GM19397 (cell line): ENCODE data around the gene POP5.
"Not testable (repeated sequence)": the region's sequence is repeated elsewhere in the genome, so short reads cannot be mapped to it uniquely, and the experiment has no call there.

Experiments
- ATAC-seq: cut with Tn5 transposase; IDR thresholded peaks from one replicate; pipeline ENCODE4 v1.9.1; 2021; ENCODE audit warnings: mild to moderate bottlenecking, moderate library complexity; ENCODE audit not compliant: unreplicated experiment

Gene POP5, protein sequence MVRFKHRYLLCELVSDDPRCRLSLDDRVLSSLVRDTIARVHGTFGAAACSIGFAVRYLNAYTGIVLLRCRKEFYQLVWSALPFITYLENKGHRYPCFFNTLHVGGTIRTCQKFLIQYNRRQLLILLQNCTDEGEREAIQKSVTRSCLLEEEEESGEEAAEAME

DNA sequence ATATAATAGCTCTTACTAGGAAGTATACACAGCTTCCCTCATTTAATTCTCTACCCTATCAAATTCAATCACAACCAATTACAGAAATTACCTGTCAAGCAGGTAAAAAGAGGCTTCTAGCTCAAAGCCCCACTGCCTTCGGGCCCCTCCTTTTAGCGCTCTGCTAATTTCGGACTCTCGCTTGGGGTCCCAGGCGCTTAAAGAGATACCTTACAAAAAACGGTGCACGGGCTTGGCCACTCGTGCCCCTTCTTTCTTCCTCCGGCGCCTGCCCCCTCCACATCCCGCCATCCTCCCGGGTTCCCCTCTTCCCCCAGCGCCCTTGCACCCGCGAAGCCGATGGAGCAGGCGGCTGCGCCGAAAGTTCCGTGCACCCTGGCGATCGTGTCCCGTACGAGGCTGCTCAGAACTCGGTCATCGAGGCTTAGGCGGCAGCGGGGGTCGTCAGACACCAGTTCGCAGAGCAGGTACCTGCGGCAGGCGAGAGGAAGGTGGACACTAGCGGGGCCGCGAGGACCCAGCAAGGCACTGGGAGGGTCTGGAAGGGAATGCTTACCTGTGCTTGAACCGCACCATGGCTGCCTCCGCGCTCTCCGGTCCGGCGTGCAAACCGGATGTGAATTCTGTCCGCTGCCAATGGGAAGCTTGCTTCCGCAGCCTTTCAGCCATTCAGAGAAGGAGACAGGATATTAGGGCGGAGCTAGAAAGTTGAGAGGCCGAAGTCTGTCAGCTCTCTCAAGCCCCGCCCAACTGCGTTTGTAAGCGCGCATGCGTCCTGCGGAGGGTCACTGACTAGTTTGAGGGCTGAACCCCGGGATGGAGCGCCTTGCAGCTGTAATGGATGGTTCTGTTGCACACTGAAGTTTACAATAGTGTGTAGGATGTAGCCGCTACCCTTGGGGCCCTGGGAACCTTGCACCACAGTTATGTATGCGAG, at the start of gene POP5:
POP5 (minus strand) TSS at position 616 of the 937 bp plus-strand sequence; CDS start at position 576, 40 bp downstream.
- peak; percentile 88 for ATAC-seq

DNA sequence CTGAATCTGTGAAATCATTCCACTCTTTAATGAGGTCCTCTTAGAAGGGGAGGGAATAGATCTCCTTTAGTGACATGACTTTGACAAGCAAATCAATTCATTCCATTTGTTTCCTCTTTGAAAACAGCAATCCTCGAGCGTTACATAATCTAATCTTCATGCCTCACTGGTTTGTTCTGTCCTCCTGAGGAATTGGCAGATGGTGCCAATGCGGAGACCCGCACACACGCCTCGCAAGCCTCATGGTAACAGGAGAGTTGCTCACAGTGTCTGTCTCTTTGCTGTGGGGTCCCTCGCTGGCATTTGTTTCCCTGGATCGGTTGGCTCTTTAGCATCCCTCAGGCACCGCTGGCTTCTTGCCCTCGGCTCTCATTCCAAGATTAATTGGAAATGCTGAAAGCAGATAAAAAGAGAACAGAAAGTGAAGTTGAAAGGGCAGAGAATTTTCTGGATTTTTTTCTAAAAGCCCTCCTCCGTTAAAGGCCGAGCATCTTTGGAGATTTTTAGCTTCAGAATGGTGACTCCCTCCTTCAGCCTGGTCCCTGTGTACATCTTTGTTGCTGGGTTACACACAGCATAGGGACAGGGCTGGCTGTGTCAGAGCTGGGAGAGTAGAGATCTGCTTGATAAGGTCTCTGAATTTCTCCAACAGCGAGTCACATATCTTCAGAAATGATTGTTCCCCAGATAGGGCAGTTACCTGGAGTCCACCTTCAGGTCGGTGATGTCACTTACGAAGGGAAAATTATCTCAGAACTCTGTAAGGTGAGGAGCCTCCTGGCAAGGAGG, 49.1 kb upstream of the POP5 start:
- ATAC-seq: no peak

DNA sequence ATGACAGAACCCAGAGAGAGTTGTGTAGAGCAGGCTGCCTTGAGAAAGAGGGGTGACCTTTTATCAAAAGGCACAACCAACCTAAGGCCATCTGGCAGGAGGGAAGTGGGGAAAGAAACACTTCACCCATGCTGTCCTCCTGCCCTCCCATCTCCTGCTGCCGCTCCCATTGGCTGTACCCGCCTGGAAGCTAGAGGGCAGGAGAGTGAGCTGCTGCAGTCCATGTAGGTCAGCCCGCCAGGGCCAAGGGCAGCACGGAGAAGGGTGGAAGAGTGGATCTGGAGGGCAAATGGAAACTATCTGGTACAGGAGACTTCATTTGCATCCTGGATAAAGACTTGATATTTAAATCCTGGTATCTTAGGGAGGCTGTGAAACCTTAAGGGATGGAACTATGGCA, 47.7 kb upstream of the POP5 start:
- ATAC-seq: no peak

DNA sequence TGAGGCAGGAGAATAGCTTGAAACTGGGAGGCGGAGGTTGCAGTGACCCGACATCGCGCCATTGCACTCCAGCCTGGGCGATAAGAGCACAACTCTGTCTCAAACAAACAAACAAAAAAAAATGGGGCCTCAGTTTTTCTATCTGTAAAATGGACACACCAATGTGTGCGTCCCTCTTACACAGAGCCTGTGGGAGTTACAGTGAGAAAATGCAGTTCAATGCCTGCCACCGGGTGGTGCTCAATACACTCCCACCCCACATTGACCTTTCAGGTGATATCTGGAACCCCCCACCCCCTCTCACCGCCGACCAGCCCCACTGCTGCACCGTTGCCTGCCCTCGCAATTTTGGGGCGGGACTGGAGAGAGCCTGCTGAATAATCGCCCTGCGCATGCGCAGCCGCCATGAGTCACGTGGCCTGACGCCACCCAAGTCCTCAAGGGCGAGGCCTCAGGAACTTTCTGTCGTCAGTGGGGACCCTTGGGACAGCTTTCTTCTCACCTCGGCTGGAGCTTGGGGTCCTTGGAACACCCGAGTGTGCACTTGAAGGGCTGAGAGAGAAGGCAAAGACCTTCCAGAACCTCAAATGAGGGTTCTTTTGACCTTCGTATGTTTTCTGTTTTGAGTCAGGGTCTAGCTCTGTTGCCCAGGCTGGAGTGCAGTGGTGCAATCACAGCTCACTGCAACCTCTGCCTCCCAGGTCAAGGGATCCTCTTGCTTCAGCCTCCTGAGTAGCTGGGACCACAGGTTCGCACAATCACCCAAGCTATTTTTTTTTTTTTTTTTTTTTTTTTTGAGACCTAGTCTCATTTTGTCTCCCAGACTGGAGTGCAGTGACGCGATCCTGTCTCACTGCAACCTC, 44.6 kb upstream of the POP5 start:
- no peak for ATAC-seq

DNA sequence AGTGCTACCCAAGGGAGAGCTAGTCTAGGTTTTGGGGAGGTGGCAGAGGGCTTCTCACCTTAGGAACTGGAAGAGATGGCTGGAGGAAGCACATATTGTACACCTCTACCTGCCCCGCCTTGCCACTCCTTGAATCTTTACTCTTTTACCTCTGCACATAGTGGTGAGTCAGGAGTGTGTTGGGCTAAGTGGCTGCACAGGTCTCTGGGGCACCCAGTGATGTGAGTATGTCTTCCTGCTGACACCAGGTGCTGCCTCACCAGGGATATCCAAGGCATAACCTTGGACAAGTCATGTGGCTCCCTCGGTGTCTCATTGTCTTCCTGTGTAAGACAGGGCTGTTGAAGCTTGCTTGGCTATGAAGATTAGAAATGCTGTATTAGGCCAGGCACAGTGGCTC, 39.4 kb upstream of the POP5 start:
- ATAC-seq: no peak

DNA sequence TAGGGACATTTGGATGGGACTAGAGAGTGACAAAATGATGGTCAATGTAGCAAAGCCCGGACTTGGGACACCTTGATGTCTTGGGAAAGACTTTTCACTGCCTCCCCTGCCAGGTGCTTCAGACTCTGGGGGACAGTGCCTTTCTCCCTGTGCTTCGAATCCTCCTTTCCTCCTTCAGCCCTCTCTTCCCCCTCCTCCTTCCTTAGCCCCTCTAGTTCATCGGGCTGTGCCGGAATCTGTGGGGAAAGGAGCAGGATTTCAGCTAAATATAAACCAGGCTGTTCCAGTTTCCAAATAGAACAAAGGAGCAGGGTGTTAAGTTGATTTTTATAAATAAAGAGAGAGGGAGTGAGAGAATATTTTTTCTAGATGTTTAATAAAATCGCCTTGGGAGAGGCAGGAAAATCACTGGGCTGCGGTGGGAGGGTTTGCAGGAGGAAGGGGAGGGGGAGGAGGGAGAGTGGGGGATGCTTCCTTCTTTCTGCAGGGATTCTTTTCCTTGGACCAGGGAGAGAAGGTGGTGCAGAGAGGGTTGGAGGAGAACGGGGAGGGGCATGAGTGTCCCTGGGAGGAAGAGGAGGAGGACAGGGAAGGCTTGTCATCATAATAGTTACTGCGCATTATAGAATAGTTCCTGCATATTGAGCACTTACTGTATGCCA, 37.9 kb upstream of the POP5 start:
- ATAC-seq: no peak

DNA sequence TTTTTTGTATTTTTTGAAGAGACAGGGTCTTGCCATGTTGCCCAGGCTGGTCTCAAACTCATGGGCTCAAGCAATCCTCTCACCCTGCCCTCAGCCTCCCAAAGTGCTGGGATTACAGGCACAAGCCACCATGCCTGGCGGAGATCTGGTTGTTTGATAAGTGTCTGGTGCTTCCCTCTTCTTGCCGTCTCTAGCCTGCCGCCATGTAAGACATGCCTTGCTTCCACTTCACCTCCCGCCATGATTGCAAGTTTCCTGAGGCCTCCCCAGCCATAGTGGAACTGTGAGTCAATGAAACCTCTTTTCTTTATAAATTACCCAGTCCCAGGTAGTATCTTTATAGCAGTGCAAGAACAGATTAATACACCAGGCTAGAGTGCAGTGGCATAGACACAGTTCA, 36.6 kb upstream of the POP5 start:
- ATAC-seq: not testable (repeated sequence)

DNA sequence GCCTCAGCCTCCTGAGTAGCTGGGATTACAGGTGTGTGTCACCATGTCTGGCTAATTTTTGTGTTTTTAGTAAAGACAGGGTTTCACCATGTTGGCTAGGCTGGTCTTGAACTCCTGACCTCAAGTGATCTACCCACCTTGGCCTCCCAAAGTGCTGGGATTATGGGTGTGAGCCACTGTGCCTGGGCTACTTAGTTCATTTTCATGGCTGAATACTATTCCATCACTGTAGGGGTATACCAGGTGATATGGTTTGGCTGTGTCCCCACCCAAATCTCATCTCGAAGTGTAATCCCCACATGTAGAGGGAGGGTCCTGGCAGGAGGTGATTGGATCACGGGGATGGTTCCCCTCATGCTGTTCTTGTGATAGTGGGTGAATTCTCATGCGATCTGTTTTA, 36.0 kb upstream of the POP5 start:
- not testable (repeated sequence) for ATAC-seq

DNA sequence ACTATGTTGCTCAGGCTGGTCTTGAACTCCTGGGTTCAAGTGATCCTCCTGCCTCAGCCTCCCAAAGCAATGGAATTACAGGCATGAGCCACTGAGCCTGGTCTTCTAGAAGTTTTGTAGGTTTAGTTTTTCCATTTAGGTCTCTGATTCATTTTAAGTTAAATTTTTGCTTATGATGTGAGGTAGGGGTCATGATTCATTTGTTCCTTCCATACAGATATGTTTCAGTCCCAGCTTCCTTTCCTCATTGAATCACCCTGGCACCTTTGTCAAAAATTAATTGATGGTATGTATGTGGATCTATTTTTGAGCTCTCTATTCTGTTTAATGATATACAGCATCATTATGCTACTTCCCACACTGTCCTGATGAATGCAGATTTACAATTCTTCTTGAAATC, 33.6 kb upstream of the POP5 start:
- no peak for ATAC-seq

DNA sequence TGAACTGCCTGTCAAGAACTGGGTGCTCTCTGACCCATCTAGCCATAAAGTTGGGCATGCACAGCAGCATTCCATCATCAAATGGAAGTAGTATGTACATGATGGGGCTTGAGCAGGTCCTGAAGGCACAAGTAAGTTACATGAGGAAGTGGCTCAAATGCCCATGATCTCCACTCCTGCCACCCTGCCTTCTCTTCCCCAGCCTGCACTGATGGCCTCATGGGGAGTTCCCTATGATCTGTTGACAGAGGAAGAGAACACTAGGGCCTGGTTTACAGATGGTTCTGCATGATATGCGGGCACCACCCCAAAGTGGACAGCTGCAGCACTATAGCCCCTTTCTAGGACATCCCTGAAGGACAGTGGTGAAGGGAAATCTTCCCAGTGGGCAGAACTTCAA, 30.3 kb upstream of the POP5 start:
- not testable (repeated sequence) for ATAC-seq

DNA sequence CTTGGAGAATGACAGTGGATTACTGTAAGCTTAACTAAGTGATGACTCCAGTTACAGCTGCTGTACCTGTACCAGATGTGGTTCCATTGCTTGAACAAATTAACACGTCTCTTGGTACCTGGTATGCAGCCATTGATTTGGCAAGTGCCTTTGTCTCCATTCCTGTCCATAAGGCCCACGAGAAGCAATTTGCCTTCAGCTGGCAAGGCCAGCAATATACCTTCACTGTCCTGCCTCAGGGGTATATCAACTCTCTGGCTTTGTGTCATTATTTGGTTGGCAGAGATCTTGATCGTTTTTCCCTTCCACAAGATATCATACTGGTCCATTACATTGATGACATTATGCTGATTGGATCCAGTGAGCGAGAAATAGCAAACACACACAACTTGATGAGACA, 29.4 kb upstream of the POP5 start:
- no peak for ATAC-seq

DNA sequence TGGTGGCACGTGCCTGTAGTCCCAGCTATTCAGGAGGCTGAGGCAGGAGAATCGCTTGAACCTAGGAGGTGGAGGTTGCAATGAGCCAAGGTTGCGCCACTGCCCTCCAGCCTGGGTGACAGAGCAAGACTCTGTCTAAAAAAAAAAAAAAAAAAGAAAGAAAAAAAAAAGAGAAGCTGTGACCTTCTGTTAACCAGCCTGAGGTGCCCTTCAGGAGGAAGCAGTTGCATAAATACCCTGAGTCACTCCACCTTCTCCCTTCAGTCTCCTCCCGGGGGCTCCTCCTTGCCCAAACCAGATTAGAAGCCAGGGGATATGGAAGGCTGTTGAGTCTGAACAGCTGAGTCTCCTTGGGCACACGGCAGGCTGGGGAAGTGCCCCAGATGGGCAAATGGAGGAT, 21.2 kb upstream of the POP5 start:
- ATAC-seq: not testable (repeated sequence)

DNA sequence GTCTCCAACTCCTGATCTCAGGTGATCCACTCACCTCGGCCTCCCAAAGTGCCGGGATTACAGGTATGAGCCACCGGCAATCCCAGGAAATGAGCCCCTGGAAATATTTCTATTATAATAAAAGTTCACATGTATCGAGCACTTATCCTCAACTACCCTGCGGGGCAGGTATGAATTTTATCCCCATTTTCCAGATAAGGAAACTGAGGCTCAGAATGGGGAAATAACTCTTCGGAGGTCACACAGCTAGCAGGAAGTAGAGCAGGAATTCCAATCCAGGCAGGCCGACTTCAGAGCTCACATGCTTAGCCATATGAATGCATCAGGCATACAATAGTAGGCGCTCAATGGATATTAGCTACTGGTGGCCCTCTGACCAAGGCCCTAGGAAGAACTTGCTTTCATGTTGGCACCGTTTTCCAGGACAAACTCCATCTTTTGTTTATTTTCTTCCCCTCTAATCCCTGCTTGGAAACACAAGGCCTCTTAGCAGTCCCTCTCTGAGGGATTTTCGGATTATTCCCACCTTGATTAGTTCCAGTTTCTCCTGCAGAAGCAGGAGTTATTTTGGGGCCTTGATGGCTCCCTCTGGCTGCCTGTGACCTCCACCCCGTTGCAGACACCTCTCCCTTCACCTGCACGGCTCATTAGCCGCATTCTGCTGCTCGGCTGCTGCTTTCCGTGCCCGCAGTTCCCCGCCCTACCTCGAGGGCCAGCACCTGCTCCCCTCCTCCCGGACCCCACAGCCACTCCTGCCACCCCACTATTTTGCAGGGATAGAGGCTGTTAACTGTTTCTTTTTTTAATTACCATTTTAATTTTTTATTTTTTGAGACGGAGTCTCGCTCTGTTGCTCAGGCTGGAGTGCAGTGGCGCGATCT, 18.7 kb upstream of the POP5 start:
- ATAC-seq: no peak

DNA sequence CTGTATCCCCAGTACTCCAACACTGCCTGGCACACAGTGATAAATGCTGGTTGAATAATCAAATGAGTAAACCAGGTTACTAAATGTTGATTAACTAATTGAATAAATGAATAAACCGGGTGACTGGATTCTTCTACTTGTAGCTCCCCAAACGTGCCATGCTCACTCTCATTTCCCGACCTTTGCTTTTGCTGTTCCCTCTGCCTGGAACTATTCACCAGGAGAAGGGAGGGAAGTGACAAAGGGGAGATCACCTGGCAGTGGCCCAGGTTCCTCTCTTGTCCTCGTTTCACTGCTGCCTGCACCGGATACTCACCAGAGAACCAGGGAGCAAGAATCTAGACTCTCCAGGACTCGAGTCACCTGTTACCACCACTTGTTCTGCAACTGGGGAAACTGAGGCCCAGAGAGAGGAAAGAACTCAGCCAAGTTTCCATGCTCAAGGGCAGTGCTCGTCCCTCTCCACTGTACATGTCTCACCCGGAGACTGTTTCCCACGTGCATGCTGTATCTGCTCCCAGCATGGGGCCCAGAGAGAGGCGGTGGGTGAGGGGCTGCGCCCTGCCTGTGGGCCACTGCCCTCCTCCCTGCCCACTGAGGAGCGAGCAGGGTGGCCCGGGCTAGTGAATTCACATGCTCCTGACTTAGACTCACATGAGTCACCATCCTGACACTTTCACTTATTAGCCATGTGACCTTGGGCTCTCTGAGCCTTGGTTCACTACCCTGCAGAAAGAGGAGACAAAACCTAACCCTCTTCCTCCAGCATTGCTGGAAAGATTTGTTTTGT, 17.7 kb upstream of the POP5 start:
- ATAC-seq: no peak

DNA sequence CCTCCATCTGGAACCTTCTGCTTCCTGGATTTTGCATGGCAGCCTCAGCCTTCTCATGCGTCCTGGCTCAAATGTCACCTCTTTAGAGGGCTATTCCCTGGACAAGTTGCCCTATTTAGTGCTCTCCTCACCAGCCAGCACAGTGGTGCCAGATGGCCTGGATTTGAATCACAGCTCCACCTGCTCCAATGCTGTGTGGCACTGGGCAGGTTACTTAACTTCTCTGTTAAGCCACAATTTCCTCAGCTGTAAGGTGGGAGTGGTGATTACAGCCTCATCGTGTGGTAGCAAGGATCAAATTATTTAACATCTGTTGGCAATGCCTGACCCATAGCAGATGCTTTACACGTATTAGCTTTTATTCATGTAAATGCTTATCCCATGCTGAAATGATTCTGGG, 16.7 kb upstream of the POP5 start:
- ATAC-seq: no peak

DNA sequence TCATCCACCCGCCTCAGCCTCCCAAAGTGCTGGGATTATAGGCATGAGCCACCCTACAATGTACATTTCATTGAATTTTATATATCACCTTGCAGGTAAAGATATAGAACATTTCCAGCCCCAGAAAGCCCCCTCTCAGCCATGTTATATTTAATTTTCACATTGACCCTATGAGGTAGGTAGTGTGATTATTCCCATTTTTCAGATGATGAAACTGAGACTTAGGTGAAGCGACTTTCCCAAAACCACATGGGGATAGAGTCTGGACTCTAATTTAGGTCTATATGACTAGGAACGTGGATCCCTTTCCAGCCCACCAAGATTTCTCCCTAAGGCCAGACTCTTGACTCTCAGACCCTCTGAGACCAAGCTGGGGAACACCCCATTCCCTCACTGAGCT, 15.7 kb upstream of the POP5 start:
- no peak for ATAC-seq

DNA sequence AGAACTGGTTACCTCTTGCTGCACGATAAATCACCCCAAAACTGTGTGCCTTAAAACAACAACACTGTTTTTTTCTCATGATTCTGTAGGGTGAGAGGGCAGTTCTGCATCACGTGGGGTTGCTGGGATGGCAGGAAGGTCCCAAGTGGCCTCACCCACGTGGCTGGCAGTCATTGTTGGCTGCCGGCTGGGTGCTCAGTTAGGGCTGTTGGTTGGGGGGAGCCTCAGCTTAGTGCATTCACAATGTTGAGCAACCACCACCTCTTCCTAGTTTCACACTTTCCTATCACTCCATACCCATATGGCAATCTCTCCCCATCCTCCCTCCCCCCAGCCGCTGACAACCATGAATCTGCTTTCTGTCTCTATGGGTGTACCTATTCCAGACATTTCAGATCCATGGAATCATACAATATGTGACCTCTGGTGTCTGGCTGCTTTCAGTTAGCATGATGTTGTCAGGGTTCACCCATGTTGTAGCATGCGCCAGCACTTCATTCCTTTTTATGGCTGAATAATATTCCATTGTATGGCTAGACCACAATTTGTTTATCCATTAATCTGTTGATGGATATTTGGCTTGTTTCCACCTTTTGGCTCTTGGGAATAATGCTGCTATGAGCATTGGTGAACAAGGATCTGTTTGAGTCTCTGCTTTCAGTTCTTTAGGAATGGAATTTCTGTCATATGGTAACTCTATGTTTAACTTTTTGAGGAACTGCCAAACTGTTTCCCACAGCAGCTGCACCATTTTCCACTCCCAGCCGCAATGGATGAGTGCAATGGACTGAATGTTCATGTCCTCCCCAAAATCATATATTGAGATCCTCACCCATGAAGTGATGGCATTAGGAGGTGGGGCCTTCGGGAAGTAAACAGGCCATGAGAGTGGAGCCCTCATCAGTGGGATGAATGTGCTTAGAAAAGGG, 11.2 kb upstream of the POP5 start:
- no peak for ATAC-seq
